Lung (tissue), 12 donors: ENCODE results near the gene CDC14A. TPM values are rescaled to one million over a fixed set of nuclear protein-coding genes. Genes with fewer than 3 reads are reported as not detected.
A peak's percentile ranks its signal among the peaks of the same experiment; 100 is the strongest.

ENCODE experiments used
- ATAC-seq: fragments of 200-7000 bp; cut with Tn5 transposase; one replicate; pipeline ENCODE4 v1.9.1; 2020; ENCODE audit warnings: moderate number of reproducible peaks; ENCODE audit not compliant: insufficient read depth, low FRiP score
- DNase-seq, 3 donors: peaks; one replicate each; pipeline ENCODE4 v3.0.0-alpha.2; 2013 to 2017
- H3K27ac ChIP-seq, 2 donors: one replicate each; pipeline ENCODE4 v1.5.1; 2013; ENCODE audit warnings: mild to moderate bottlenecking in 2 of 2, moderate library complexity in 2 of 2, control low read depth in 1 of 2, inconsistent platforms in 1 of 2, low read depth in 1 of 2, low read length in 1 of 2
- H3K27me3 ChIP-seq, 3 donors: one replicate each; pipeline ENCODE4 v1.5.1; 2013; ENCODE audit warnings: low read length in 2 of 3; ENCODE audit not compliant: control insufficient read depth in 3 of 3, insufficient read depth in 3 of 3
- H3K36me3 ChIP-seq, 4 donors: one replicate each; pipeline ENCODE4 v1.5.1; 2013; ENCODE audit warnings: low read length in 4 of 4, mild to moderate bottlenecking in 1 of 4, moderate library complexity in 1 of 4; ENCODE audit not compliant: control insufficient read depth in 4 of 4, insufficient read depth in 4 of 4
- H3K4me1 ChIP-seq, 5 donors: one replicate each; pipeline ENCODE4 v1.5.1; 2013; ENCODE audit warnings: low read length in 5 of 5, mild to moderate bottlenecking in 2 of 5, moderate library complexity in 1 of 5; ENCODE audit not compliant: control insufficient read depth in 5 of 5, insufficient read depth in 5 of 5
- H3K4me3 ChIP-seq: one replicate; pipeline ENCODE4 v1.5.1; 2013; ENCODE audit warnings: mild to moderate bottlenecking, control low read depth, moderate library complexity
- H3K9ac ChIP-seq, 2 donors: one replicate each; pipeline ENCODE4 v1.5.1; 2013; ENCODE audit warnings: low read length in 2 of 2, control low read depth in 1 of 2; ENCODE audit not compliant: insufficient read depth in 1 of 2
- H3K9me3 ChIP-seq, 4 donors: one replicate each; pipeline ENCODE4 v1.5.1; 2013; ENCODE audit warnings: low read length in 3 of 4, mild to moderate bottlenecking in 1 of 4, moderate library complexity in 1 of 4; ENCODE audit not compliant: control insufficient read depth in 4 of 4, insufficient read depth in 3 of 4
- WGBS, 2 donors: extraction: QIAGEN DNeasy Blood & Tissue Kit; methylation state at CpG; one replicate each; pipeline ENCODE4 v1.1.7; 2013; 5-methylcytosine and 5-hydroxymethylcytosine counted together
- polyA plus RNA-seq, 2 donors: library from polyadenylated mRNA; stranded (reverse); fragments of 200-250 nt; gene quantifications; one replicate each; pipeline ENCODE4 v1.2.1, GENCODE V29; 2013
- total RNA-seq, 2 donors: library from RNA; depleted of rRNA in 1 of 2; stranded (reverse); fragments of >200 nt in 1 of 2; gene quantifications; one replicate each; pipeline ENCODE4 v1.2.1, GENCODE V29; 2014 to 2021
- TF ChIP-seq, protein P1 (sequence below): IDR thresholded peaks from 2 replicates; pipeline ENCODE4 v1.5.1; 2012; ENCODE audit warnings: mild to moderate bottlenecking; ENCODE audit errors: control extremely low read depth, extremely low read depth
- donor health status: control.
- donor health status: control.
- donor health status: Bipolar disorder and iron deficiency.
- donor health status: healthy.
- donor health status: DM: yes; HTN: yes; CAD: no.

The CDC14A gene
- total and polyA plus RNA-seq, 4 donors: 3.6 to 45.4 (median 12.1) TPM

DNA sequence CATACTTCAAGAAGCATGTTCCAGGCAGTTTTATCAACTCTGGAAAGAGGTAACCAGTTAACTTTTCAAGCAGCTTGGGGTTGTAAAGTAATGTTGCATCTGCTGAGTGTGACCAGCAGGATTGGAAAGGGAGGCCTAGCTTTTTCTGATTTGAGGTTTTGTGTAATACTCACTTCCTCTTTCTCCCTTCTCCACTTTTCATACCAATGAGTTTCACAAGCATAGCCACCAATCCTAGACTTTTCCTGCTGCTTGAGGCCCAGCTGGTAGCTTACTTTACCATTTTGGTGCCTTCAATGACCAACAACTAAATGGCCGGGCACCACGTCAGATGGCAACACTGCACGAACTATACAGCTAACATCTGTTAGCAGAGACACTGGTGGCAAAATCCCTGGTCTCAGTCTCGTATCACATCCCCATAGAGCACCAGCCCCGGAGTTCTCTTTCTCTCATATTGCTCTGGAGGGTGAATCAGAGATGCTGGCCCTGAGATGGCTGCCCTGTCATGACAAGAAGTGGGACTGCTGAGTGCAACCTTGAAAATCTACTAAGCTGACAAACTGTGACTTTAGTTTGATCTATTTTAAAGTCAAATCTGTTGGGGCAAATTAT is 170.8 kb downstream of the CDC14A start:
- H3K4me3 ChIP-seq: no peak overlapping the region
- H3K4me1 ChIP-seq: peaks cover 0 to 4% (median 3%) of the 10 kb centered on the region in 5 donors
- TF ChIP-seq, protein P1, sequence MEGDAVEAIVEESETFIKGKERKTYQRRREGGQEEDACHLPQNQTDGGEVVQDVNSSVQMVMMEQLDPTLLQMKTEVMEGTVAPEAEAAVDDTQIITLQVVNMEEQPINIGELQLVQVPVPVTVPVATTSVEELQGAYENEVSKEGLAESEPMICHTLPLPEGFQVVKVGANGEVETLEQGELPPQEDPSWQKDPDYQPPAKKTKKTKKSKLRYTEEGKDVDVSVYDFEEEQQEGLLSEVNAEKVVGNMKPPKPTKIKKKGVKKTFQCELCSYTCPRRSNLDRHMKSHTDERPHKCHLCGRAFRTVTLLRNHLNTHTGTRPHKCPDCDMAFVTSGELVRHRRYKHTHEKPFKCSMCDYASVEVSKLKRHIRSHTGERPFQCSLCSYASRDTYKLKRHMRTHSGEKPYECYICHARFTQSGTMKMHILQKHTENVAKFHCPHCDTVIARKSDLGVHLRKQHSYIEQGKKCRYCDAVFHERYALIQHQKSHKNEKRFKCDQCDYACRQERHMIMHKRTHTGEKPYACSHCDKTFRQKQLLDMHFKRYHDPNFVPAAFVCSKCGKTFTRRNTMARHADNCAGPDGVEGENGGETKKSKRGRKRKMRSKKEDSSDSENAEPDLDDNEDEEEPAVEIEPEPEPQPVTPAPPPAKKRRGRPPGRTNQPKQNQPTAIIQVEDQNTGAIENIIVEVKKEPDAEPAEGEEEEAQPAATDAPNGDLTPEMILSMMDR: no peak
- no peak overlapping the region for H3K27ac ChIP-seq
- H3K9ac ChIP-seq: no peak overlapping the region
- no peaks in the 10 kb centered on the region for H3K9me3 ChIP-seq
- DNase-seq (no peak), ATAC-seq (no peak)
- WGBS, 2 donors: 49 to 77% methylated on average over 5 of the region's 5 CpGs
- peaks cover 0 to 2% (median 0%) of the 10 kb centered on the region in 4 donors for H3K36me3 ChIP-seq
- H3K27me3 ChIP-seq: no peaks in the 10 kb centered on the region

DNA sequence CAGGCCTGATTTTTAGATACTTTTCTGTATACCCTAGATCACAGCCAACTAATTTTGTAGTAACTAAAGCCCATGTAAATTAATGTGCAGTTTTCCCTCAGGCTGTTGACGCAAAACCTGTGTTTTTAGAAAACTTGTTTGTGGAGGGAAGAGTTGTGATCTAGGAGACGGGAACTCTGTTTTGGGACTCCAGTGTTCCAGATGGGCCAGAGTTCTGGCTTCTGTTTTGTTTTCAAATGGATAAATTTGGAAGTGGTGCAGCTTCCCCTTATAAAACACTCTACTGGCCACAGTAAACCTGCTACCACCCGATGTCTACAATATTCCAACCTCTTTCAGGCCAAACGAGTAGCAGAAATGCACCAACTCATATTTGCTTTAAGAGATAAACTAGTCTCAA is 172.0 kb downstream of the CDC14A start:
- Histone ChIP-seq H3K4me3 (no peak overlapping the region), H3K36me3 (peaks cover 0 to under 1% (median 0%) of the 10 kb centered on the region in 4 donors), H3K9me3 (no peaks in the 10 kb centered on the region), H3K27me3 (no peaks in the 10 kb centered on the region), H3K27ac (no peak overlapping the region), H3K9ac (no peak overlapping the region), H3K4me1 (peaks cover 0 to 16% (median 7%) of the 10 kb centered on the region in 5 donors)
- WGBS, 2 donors: 88 to 93% methylated on average over 4 of the region's 4 CpGs
- TF ChIP-seq, protein P1: no peak
- ATAC-seq (no peak), DNase-seq (no peak)

DNA sequence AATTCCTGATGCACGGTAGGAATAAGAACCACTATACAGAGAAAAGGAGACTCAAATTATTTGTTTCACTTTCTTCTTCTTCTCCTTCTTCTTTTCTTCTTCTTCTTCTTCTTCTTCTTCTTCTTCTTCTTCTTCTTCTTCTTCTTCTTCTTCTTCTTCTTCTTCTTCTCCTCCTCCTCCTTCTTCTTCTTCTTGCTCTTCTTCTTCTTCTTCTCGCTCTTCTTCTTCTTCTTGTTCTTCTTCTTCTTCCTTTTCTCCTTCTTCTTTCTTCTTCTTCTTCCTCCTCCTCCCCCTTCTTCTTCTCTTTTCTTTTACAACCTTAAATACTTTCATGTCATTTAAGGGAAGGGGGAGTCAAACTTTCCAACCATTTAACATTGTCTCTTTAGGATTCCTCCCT is 174.6 kb downstream of the CDC14A start:
- Histone ChIP-seq H3K4me3 (no peak overlapping the region), H3K9me3 (no peaks in the 10 kb centered on the region), H3K4me1 (peaks cover 0 to 40% (median 25%) of the 10 kb centered on the region in 5 donors), H3K36me3 (no peaks in the 10 kb centered on the region), H3K27me3 (no peaks in the 10 kb centered on the region), H3K9ac (no peak overlapping the region), H3K27ac (no peak overlapping the region)
- TF ChIP-seq, protein P1: no peak
- WGBS, 2 donors: 69 to 77% methylated on average over 2 of the region's 2 CpGs
- no peak for DNase-seq
- no peak for ATAC-seq

DNA sequence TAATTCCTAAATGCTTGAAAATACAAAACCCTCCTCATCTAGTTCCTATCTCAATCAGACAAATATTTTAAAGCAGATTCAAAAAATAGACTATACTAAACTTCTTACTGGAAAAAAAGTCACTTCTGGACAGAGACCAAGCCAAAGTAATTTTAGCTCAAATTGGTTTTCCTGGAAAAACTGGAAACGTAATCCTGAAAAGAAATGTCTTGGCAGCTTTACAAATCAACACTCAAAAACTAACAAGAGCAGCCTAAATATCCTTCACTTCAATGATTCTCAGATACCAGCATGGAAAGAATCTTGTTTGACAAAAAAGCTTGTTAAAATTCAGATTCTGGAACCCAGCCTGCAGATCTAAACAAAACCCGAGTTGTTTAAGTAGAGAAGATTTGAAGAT is 176.6 kb downstream of the CDC14A start:
- 32 to 62% methylated on average over 2 of the region's 2 CpGs for WGBS, 2 donors
- H3K9ac ChIP-seq: peak overlapping the region in 1 of 2 donors; percentile 24
- no peak overlapping the region for H3K27ac ChIP-seq
- H3K4me3 ChIP-seq: no peak overlapping the region
- H3K36me3 ChIP-seq: no peaks in the 10 kb centered on the region
- no peaks in the 10 kb centered on the region for H3K27me3 ChIP-seq
- DNase-seq (peak in 2 of 3 donors; percentile 94 to 97), ATAC-seq (no peak)
- no peaks in the 10 kb centered on the region for H3K9me3 ChIP-seq
- peaks cover 0 to 56% (median 25%) of the 10 kb centered on the region in 5 donors for H3K4me1 ChIP-seq
- TF ChIP-seq, protein P1: no peak
